ENCODE measurements around the gene PFKFB3. TPM values are rescaled to one million over a fixed set of nuclear protein-coding genes. Genes with fewer than 3 reads are reported as not detected.

Gene PFKFB3
- total and polyA plus RNA-seq, 7 donors: 25.4 to 704 (median 163) TPM

GRCh38 chr10:6211671-6212635, 9.2 kb downstream of the PFKFB3 start:
- Histone ChIP-seq H3K36me3 (ENCODE audit: insufficient read depth in 1 of 2, low read depth in 1 of 2) (peaks cover 3 to 77% of the 10 kb centered on the region in 2 donors), H3K27ac (peak overlapping the region; percentile 72), H3K4me3 (peak overlapping the region; percentile 39), H3K27me3 (ENCODE audit: insufficient read depth in 3 of 3, low read length in 2 of 3) (no peaks in the 10 kb centered on the region), H3K9me3 (no peaks in the 10 kb centered on the region), H3K4me1 (peaks cover 41% of the 10 kb centered on the region)
- ATAC-seq (peak; percentile 35 to 66 (median 58)), DNase-seq (peak in 1 of 2 donors; percentile 65)
- intact Hi-C loops (cut with DNase I): loop anchor here in 1 of 2 donors (5.0 kb wide), 1 partner anchor 190 kb away; no protein-coding TSS in a partner anchor
- WGBS, 3 donors: 30 to 62% (median 40%) methylated on average over 30 of the region's 30 CpGs
- TF ChIP-seq CTCF (IDR thresholded peaks at IDR 0.05): no peak

GRCh38 chr10:6212806-6213205, 10.1 kb downstream of the PFKFB3 start:
- DNase-seq (peak in 1 of 2 donors; percentile 23), ATAC-seq (no peak)
- intact Hi-C loops (cut with DNase I): loop anchor here in 1 of 2 donors (5.0 kb wide), 1 partner anchor 189 kb away; no protein-coding TSS in a partner anchor
- H3K4me3 ChIP-seq: no peak overlapping the region
- no peak for TF ChIP-seq CTCF (IDR thresholded peaks at IDR 0.05)
- H3K27ac ChIP-seq: peak overlapping the region; percentile 72
- WGBS, 3 donors: 68 to 74% (median 71%) methylated on average over 3 of the region's 3 CpGs
- H3K36me3 ChIP-seq (ENCODE audit: insufficient read depth in 1 of 2, low read depth in 1 of 2): peaks cover 3 to 79% of the 10 kb centered on the region in 2 donors
- H3K27me3 ChIP-seq (ENCODE audit: insufficient read depth in 3 of 3, low read length in 2 of 3): no peaks in the 10 kb centered on the region
- no peaks in the 10 kb centered on the region for H3K9me3 ChIP-seq
- peaks cover 35% of the 10 kb centered on the region for H3K4me1 ChIP-seq

DNA sequence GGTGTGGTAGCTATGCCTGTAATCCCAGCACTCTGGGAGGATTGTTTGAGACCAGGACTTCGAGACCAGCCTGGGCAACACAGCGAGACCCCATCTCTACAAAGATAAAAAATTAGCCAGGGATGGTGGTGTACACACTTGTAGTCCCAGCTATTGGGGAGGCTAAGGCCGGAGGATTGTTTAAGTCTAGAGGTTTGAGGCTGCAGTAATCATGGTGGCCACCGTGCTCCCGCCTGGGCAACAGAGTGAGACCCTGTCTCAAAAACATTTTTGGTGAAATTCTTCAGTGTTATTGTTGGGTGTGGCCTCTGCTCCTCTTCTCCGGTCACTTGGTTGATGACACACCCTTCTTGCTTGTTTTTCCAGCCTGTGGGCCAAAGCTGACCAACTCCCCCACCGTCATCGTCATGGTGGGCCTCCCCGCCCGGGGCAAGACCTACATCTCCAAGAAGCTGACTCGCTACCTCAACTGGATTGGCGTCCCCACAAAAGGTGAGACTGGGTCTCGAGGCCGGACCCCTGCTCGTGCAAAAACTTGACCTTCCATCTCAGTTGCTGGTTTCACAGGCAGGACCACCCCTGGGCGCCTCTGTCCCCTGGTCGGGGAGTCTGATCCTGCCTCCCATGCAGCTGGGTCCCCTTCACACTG, 10.6 kb downstream of the PFKFB3 start:
- Histone ChIP-seq H3K4me1 (peaks cover 29% of the 10 kb centered on the region), H3K9me3 (no peaks in the 10 kb centered on the region), H3K4me3 (no peak overlapping the region), H3K27ac (peak overlapping the region; percentile 72), H3K36me3 (ENCODE audit: insufficient read depth in 1 of 2, low read depth in 1 of 2) (peaks cover 3 to 83% of the 10 kb centered on the region in 2 donors), H3K27me3 (ENCODE audit: insufficient read depth in 3 of 3, low read length in 2 of 3) (no peaks in the 10 kb centered on the region)
- no peak for ATAC-seq
- peak in 1 of 2 donors; percentile 41 for DNase-seq
- 89 to 91% (median 90%) methylated on average over 17 of the region's 17 CpGs for WGBS, 3 donors
- intact Hi-C loops (cut with DNase I): loop anchor here in 1 of 2 donors (5.0 kb wide), 1 partner anchor 189 kb away; no protein-coding TSS in a partner anchor
- no peak for TF ChIP-seq CTCF (IDR thresholded peaks at IDR 0.05)

- intact Hi-C loops (cut with DNase I): loop anchor here in 1 of 2 donors (5.0 kb wide), 1 partner anchor 188 kb away; no protein-coding TSS in a partner anchor
- no peak for TF ChIP-seq CTCF (IDR thresholded peaks at IDR 0.05)
These were observed 11.2 kb downstream of the PFKFB3 start for GRCh38 chr10:6213908-6214307.

More at GRCh38 chr10:6213908-6214307, 11.2 kb downstream of the PFKFB3 start:
- peaks cover 3 to 83% of the 10 kb centered on the region in 2 donors for H3K36me3 ChIP-seq (ENCODE audit: insufficient read depth in 1 of 2, low read depth in 1 of 2)
- no peaks in the 10 kb centered on the region for H3K27me3 ChIP-seq (ENCODE audit: insufficient read depth in 3 of 3, low read length in 2 of 3)
- H3K27ac ChIP-seq: peak overlapping the region; percentile 72
- H3K4me1 ChIP-seq: peaks cover 24% of the 10 kb centered on the region
- WGBS, 3 donors: 92 to 95% (median 94%) methylated on average over 5 of the region's 5 CpGs
- no peaks in the 10 kb centered on the region for H3K9me3 ChIP-seq
- ATAC-seq: no peak
- H3K4me3 ChIP-seq: no peak overlapping the region
- DNase-seq: peak in 1 of 2 donors; percentile 19

Measured in psoas muscle (tissue), 8 donors.